Renal pelvis (tissue), 4 donors: ENCODE results near the gene CENPU. TPM values are rescaled to one million over a fixed set of nuclear protein-coding genes. Genes with fewer than 3 reads are reported as not detected.
"Not testable (repeated sequence)": the region's sequence is repeated elsewhere in the genome, so short reads cannot be mapped to it uniquely, and the experiment has no call there.

Experiments used
- DNase-seq: peaks from one replicate; pipeline ENCODE4 v3.0.0-alpha.2; 2013
- polyA plus RNA-seq, 3 donors: library from polyadenylated mRNA; unstranded; fragments of 120-200 nt; gene quantifications; one replicate each; pipeline ENCODE4 v1.2.1, GENCODE V29; 2013; ENCODE audit not compliant: insufficient read length in 3 of 3

CENPU gene
- polyA plus RNA-seq, 3 donors = 38.0 to 47.1 (median 43.1) TPM

DNA sequence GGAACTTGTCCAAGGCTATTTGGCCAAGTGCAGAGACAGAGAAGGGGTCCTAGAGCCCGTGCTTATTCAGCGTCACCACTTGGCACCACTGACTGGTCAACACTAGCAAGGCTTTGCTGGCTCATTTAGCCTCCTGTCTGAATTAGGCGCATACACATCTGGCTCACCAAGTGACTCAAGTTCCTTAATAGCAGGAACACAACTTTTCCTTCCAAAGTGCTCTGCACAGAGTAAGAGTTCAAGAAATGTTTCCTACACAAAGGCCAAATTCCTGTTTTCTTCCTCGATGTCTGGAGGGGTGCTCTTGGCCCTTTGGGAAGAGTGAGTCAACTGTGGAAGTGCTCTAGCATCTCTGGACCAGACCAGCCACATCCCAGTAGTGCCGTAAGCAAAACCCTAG is 26.8 kb upstream of the CENPU start:
- no peak for DNase-seq

GRCh38 chr4:184757810-184758209 is 23.9 kb upstream of the CENPU start:
- no peak for DNase-seq

DNA sequence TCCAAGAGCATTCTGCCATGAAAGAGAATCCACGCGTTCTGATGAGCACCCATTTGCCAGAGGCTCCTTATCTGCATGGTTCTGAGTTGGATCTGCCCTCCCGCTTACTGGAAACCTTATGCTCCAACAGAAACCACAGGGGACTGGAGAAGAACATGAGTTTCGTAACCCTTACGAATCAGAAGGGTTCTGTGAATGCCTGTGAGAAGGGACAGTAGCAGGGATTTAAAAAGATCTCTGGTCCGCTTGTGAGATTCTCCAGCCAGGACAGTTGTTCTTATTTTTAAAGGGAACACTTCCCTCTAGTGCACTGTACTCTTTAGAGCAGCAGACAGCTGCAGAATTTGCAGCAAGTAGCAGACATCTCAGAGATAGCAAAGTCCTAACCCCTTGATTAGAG is 22.5 kb upstream of the CENPU start:
- no peak for DNase-seq

GRCh38 chr4:184755278-184755677 is 21.4 kb upstream of the CENPU start:
- no peak for DNase-seq

DNA sequence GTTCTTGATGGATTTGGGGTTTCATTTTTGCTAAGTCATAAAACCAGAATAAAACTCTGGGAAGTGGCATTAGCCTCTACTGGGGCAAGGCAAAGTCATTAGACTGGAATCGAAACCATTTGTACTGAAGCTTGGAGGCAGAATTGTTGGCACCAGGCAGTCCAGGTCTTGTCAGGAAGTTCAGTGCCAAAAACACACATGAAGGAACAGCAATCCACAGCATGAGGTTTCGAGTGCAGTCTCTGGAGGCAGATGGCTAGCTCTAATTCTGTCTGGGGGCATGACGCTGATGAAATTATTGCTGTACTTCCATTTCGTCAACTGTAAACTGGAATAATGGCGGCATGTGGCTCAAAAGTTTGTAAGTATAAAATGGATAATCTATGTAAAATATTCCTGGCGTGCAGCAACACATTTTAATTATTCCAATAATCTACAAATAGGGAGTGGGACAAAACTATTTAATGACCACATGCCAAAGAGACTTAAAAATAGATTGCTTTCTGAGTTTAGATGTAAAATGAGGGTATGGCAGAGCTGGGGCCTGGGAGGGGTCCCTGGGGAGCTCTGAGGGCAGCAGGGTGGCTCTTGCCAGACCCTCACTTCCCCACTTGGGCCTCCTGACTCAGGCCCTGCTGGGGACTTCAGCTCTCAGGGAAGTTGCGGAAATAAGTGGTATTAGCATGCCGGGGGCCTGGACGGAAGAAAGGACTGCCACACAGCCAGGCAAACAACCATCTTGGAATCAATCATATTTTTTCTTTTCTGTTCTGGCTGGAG is 18.8 kb upstream of the CENPU start:
- DNase-seq = no peak

DNA sequence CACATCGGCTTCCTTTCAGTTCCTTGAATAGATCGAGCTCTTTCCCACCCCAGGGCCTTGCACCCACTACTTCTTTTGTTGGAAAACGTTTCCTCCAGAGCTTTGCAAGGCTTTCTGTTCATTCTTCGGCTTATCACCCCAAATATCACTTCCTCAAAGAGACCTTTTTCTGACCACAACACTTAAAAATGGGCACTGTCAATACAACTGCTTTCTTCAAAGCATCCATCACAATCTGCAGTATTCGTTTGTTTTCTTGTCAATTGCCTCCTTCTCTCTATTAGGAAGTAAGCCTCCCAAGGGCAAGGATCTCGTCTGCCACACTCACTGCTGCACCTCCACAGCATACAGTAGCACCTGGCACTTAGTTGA is 17.7 kb upstream of the CENPU start:
- DNase-seq = no peak

DNA sequence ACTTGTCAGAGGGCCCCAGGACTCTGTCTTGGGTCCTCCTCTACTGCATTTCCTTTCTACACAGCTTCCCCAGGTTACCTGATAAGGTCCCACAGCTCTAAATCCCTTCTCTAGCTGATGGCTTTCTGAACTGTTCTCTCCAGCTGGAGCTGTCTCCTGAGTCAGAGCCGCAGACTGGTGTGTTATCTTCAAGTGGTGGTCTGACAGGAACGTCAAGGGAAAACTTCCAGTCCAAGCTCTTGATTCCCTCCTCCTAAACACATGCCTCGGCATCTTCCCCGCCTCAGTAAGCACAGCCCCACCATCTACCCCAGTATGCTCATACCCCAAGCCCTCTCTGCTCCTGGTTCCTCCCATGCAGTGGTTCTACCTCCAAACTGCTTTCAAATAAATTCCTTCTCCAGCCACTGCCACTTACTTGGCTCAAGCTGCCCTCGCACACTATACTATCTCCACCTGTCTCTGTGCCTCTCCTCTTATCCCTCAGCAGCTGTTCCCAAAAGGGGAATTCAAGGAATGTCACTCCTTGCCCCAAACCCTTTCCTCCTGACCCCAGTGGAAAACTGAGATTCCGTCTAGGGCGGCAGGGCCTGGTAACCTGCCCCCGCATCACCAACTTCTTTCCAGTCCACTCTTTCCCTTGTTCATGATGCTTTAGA is 17.2 kb upstream of the CENPU start:
- no peak for DNase-seq

DNA sequence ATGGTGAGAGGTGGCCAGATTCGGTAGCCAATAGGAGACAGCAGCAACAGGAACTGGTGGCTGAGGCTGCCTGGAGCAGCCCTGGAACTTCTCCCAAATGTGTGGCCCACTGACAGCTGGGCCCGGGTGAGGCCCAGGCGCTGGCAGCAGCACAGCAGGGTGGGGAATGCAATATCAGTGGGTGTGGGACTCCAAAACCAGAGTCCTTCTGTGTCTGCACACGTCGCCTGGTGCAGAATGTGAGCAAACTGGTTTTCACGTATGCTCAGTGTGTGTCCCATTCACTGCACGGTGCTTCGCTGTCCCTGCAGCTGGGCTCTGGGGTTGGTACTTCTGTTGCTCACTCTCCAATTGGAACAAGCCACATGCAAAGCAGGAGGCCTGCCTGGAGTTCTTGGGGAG is 14.4 kb upstream of the CENPU start:
- no peak for DNase-seq

DNA sequence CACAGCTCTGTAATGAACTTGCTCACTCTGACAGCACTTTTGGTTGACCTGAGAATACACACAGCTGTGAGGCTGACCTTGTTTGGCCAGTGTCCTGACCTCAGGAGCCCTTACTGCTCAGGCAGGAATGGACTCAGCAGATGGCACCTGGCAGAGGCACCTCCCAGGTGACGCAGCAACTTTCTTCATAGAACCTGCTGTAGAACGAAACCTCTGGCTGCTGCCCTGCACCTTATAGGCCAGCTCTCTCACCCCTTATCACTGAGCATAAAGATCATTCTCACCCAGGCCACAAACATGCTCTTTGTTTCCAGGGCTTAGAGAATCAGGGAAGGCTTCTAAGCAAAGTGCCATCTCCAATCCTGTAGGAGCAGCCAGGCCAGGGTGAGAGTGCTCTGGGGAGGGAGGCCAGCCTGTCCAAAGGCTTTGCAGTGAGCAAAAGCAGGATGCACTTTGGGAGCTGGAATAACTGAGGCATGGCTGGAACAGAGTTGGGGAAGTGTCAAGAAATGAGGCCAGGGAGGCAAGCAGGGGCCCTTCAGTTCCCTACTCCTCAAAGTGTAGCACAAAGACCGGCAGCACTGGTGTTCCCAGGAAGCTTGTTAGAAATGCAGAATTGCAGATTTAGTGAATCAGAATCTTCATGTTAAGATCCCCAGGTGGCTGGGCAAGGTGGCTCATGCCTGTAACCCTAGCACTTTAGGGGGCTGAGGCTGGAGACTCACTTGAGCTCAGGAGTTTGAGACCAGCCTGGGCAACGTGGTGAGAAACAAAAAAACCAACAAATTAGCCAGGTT is 13.3 kb upstream of the CENPU start:
- DNase-seq = no peak

DNA sequence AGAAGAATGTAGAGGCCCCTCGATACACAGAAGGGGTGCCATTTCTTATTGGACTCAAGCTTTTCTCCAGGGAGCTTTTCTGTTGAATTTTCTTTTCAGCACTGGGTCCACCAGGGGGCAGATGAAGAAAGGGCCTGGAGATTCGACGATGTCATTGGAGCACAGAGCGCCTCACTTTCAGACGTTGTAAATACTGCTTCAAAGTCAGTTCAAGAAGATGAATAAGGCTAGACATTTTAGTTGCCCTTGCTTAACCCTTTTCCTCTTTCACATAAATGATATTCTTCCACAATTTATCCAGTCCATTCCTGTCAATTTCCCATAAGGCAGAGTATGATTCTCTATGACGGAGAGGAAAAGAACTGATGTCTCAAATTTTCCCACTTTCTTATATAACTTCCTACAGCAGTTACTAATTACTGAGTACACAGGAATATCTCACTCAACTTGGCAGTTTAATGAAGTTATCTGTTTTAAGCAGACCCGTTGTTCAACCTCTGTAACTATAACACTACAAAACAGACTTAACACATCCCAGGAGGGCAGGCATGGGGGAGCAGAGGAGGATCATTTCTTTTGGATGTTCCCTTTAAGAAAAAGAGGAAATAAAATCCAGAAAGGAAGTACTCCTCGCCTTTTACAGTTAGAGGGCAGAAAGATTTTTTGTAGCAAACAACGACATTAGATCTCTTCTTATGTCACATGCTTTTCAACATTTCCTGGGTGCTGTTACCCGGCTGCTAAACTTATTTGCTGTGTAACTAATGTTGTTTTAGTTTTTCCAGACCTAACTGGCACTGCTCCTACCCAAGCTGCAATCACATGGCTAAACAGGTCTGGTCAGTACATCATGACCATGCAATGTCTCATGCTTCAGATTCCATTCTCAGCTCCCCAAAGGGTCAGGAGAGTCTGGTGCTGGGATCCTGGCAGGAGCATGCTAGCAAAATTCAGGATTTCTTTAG is 12.2 kb upstream of the CENPU start:
- DNase-seq = peak; percentile 76

- DNase-seq = no peak
These were observed 10.3 kb upstream of the CENPU start for GRCh38 chr4:184744236-184744635.

GRCh38 chr4:184743650-184744049 is 9.8 kb upstream of the CENPU start:
- no peak for DNase-seq

- not testable (repeated sequence) for DNase-seq
These were observed 7.8 kb upstream of the CENPU start for GRCh38 chr4:184741651-184742050.

DNA sequence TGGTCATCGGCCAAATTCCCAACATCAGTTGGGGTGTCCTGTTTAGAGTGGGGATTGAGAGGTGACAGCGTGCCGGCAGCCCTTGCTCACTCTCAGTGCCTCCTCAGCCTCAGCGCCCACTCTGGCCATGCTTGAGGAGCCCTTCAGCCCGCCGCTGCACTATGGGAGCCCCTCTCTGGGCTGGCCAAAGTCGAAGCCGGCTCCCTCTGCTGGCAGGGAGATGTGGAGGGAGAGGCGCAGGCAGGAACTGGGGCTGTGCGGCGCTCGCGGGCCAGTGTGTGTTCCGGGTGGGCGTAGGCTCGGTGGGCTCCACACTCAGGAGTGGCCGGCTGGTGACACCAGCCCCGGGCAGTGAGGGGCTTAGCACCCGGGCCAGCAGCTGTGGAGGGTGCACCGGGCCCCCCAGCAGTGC is 7.1 kb upstream of the CENPU start:
- no peak for DNase-seq

DNA sequence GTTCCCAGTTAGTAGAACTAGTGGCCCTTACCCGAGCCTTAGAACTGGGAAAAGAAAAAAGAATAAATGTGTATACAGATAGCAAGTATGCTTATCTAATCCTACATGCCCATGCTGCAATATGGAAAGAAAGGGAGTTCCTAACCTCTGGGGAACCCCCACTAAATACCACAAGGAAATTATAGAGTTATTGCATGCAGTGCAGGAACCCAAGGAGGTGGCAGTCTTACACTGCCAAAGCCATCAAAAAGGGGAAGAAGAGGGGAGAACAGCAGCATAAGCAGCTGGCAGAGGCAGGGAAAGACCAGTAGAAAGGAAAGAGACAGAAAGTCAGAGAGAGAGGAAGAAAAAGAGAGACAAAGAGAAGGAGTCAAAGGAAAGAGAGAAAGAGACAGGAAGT is 5.7 kb upstream of the CENPU start:
- DNase-seq = not testable (repeated sequence)

GRCh38 chr4:184734758-184735157 is 862 bp upstream of the CENPU start:
- DNase-seq = no peak

DNA sequence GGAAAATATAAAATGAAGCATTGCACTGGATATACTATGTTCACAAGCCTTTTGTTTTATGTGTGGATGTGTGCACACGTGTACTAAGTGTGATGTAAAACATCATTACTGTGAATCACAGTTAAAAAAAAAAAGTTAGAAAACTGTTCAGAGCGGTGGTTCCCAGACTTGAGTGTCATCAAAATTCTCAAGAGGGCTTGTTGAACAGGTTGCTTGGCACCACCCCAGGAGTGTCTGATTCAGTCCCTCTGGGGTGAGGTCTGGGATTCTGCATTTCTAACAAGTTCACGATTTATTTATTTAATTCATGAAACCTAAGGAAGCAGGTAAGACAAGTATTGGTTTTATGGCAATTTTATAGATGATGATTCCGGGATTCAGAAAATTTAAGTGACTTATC is 1.8 kb downstream of the CENPU start:
- no peak for DNase-seq

GRCh38 chr4:184731056-184731455 is 2.8 kb downstream of the CENPU start:
- DNase-seq = no peak

DNA sequence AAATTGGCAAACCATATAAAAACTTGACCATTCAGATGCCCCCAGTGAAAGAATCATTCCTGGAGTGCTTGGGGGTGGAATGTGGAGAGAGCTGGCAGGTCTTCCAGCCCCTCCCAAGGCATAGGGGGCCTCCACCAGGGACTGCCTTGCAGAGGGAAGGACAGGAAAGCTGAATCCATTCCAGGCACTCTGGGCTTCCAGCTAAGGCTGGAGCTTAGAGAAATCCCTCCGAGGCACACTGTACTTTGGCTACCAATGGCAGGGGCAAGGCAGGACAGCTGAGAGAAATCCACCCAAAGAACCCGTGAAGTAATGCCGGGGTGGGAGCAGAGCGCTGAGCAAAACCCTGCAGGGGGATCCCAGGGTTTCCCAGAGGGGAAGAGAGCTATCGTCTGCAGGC is 4.0 kb downstream of the CENPU start:
- no peak for DNase-seq

DNA sequence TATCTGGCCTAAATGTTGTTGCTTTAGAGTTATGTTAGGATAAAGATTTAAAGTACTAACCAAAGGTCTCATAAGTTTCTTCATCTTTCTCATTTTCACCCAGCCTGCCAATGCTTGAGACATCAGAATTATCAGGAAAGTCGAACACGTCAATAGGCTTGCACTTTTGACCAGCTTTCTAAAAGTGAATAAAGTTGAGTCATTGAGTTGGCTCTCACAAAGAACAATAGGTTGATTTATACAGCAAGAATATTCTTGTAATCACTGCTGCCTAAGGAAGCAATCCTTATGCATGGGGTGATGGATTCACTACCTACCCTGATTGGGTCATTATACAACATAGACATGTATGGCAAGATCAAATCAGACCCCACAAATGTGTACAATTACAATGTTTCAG is 5.0 kb downstream of the CENPU start:
- DNase-seq = no peak

GRCh38 chr4:184727430-184727829 is 6.5 kb downstream of the CENPU start:
- no peak for DNase-seq

GRCh38 chr4:184722798-184723197 is 11.1 kb downstream of the CENPU start:
- no peak for DNase-seq
